ENCODE data around the gene ANKRD22.

Gene ANKRD22

GRCh38 chr10:88788924-88789323, 62.7 kb downstream of the ANKRD22 start:
- no peak overlapping the region for H3K27ac ChIP-seq
- no peak overlapping the region for H3K4me2 ChIP-seq
- H3K27me3 ChIP-seq (ENCODE audit: insufficient read depth, low read depth): no peaks in the 10 kb centered on the region
- no peaks in the 10 kb centered on the region for H3K36me3 ChIP-seq (ENCODE audit: insufficient read depth)
- no peak for TF ChIP-seq CTCF (conservative IDR thresholded peaks at IDR 0.05; ENCODE audit: low read depth, low read length)
- H3K4me1 ChIP-seq (ENCODE audit: low read depth, poor library complexity, severe bottlenecking): peaks cover 21% of the 10 kb centered on the region
- no peaks in the 10 kb centered on the region for H3K79me2 ChIP-seq (ENCODE audit: insufficient read depth, low read depth)
- H3K4me3 ChIP-seq (IDR thresholded peaks at IDR 0.05; ENCODE audit: insufficient read depth, low read depth, low read length): no peak overlapping the region
- H2AFZ ChIP-seq (ENCODE audit: low read depth): no peak overlapping the region
- H4K20me1 ChIP-seq (ENCODE audit: insufficient read depth): no peaks in the 10 kb centered on the region
- H3K9ac ChIP-seq: no peak overlapping the region

- Histone ChIP-seq H2AFZ (ENCODE audit: low read depth) (no peak overlapping the region), H3K9ac (no peak overlapping the region), H3K27me3 (ENCODE audit: insufficient read depth, low read depth) (no peaks in the 10 kb centered on the region), H3K79me2 (ENCODE audit: insufficient read depth, low read depth) (no peaks in the 10 kb centered on the region), H3K36me3 (ENCODE audit: insufficient read depth) (no peaks in the 10 kb centered on the region), H3K4me3 (IDR thresholded peaks at IDR 0.05; ENCODE audit: insufficient read depth, low read depth, low read length) (no peak overlapping the region), H4K20me1 (ENCODE audit: insufficient read depth) (no peaks in the 10 kb centered on the region), H3K4me1 (ENCODE audit: low read depth, poor library complexity, severe bottlenecking) (peaks cover 6% of the 10 kb centered on the region), H3K4me2 (no peak overlapping the region), H3K27ac (no peak overlapping the region)
- no peak for TF ChIP-seq CTCF (conservative IDR thresholded peaks at IDR 0.05; ENCODE audit: low read depth, low read length)
These were observed 64.2 kb downstream of the ANKRD22 start for GRCh38 chr10:88787463-88787862.

- no peak overlapping the region for H3K27ac ChIP-seq
- H3K9ac ChIP-seq: no peak overlapping the region
- no peaks in the 10 kb centered on the region for H3K79me2 ChIP-seq (ENCODE audit: insufficient read depth, low read depth)
- no peaks in the 10 kb centered on the region for H4K20me1 ChIP-seq (ENCODE audit: insufficient read depth)
- no peaks in the 10 kb centered on the region for H3K4me1 ChIP-seq (ENCODE audit: low read depth, poor library complexity, severe bottlenecking)
- H3K36me3 ChIP-seq (ENCODE audit: insufficient read depth): no peaks in the 10 kb centered on the region
- no peak for TF ChIP-seq CTCF (conservative IDR thresholded peaks at IDR 0.05; ENCODE audit: low read depth, low read length)
- H3K4me3 ChIP-seq (IDR thresholded peaks at IDR 0.05; ENCODE audit: insufficient read depth, low read depth, low read length): no peak overlapping the region
- no peak overlapping the region for H3K4me2 ChIP-seq
- no peak overlapping the region for H2AFZ ChIP-seq (ENCODE audit: low read depth)
- H3K27me3 ChIP-seq (ENCODE audit: insufficient read depth, low read depth): no peaks in the 10 kb centered on the region
These were observed 65.4 kb downstream of the ANKRD22 start for GRCh38 chr10:88786032-88786770.

- TF ChIP-seq CTCF (conservative IDR thresholded peaks at IDR 0.05; ENCODE audit: low read depth, low read length): no peak
- H3K4me2 ChIP-seq: no peak overlapping the region
These were observed 67.9 kb downstream of the ANKRD22 start for GRCh38 chr10:88783724-88784123.

More at GRCh38 chr10:88783724-88784123, 67.9 kb downstream of the ANKRD22 start:
- H3K4me1 ChIP-seq (ENCODE audit: low read depth, poor library complexity, severe bottlenecking): no peaks in the 10 kb centered on the region
- H3K27me3 ChIP-seq (ENCODE audit: insufficient read depth, low read depth): no peaks in the 10 kb centered on the region
- H2AFZ ChIP-seq (ENCODE audit: low read depth): no peak overlapping the region
- no peaks in the 10 kb centered on the region for H3K36me3 ChIP-seq (ENCODE audit: insufficient read depth)
- no peak overlapping the region for H3K9ac ChIP-seq
- H4K20me1 ChIP-seq (ENCODE audit: insufficient read depth): no peaks in the 10 kb centered on the region
- no peaks in the 10 kb centered on the region for H3K79me2 ChIP-seq (ENCODE audit: insufficient read depth, low read depth)
- no peak overlapping the region for H3K4me3 ChIP-seq (IDR thresholded peaks at IDR 0.05; ENCODE audit: insufficient read depth, low read depth, low read length)
- H3K27ac ChIP-seq: no peak overlapping the region
